ENCODE results near the gene KCNG2.

Gene KCNG2

DNA sequence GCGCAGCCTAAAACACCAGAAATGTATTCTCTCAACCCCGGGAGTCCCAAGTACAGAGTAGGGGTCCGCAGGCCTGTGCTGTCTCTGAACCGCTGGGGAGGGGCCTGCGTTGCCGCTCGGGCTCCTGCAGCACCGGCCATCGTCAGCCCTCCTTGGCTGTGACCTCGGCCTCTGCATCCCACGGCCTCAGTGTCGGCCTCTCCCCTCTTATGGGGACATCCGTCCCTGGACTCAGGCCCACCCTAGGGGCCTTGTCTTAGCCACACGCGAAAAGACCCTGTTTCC, 50.5 kb downstream of the KCNG2 start:
- Histone ChIP-seq H3K27me3 (ENCODE audit: insufficient read depth, low read depth) (no peaks in the 10 kb centered on the region), H4K20me1 (ENCODE audit: insufficient read depth) (no peaks in the 10 kb centered on the region), H3K4me2 (no peak overlapping the region), H2AFZ (ENCODE audit: low read depth) (no peak overlapping the region), H3K4me1 (ENCODE audit: low read depth, poor library complexity, severe bottlenecking) (no peaks in the 10 kb centered on the region), H3K27ac (no peak overlapping the region), H3K9ac (no peak overlapping the region), H3K79me2 (ENCODE audit: insufficient read depth, low read depth) (no peaks in the 10 kb centered on the region), H3K36me3 (ENCODE audit: insufficient read depth) (no peaks in the 10 kb centered on the region), H3K4me3 (IDR thresholded peaks at IDR 0.05; ENCODE audit: insufficient read depth, low read depth, low read length) (no peak overlapping the region)
- TF ChIP-seq, protein P1, sequence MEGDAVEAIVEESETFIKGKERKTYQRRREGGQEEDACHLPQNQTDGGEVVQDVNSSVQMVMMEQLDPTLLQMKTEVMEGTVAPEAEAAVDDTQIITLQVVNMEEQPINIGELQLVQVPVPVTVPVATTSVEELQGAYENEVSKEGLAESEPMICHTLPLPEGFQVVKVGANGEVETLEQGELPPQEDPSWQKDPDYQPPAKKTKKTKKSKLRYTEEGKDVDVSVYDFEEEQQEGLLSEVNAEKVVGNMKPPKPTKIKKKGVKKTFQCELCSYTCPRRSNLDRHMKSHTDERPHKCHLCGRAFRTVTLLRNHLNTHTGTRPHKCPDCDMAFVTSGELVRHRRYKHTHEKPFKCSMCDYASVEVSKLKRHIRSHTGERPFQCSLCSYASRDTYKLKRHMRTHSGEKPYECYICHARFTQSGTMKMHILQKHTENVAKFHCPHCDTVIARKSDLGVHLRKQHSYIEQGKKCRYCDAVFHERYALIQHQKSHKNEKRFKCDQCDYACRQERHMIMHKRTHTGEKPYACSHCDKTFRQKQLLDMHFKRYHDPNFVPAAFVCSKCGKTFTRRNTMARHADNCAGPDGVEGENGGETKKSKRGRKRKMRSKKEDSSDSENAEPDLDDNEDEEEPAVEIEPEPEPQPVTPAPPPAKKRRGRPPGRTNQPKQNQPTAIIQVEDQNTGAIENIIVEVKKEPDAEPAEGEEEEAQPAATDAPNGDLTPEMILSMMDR (conservative IDR thresholded peaks at IDR 0.05; ENCODE audit: low read depth, low read length): no peak

DNA sequence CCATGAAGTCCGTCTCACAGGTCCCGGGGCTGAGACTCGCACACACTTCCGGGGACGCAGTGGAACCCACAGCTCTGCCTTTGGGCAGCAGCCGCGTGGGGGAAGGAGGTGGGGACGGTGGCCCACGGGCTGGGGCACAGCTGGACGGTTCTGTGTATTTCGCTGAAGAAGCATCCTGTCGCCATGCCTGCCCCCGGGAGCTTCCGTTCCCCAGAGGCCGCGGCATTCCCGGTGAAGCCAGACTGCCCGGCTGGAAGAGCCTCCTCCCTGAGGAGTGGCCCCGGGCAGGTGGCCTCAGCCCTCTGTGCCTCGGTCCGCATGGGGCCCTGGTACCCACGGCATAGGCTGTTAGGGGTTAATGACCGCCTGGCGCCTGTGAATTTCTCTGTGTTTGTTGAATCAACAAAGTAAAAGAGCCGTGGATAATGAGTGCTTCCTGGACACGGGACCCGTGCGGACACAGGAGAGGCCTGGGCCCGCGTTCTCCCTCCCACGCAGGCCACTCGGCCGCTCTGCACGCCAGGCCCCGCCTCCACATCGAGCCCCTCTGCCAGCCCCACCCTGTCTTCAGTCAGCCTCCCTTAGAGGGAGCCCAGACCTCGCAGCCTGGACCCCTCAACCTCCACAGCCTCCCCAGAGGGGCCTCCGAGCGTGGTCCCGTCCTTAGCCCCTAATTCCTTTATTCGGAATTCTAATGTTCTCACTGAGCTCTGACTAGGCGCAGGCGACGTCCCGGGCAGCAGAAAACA, 51.0 kb downstream of the KCNG2 start:
- Histone ChIP-seq H3K27ac (no peak overlapping the region), H3K9ac (no peak overlapping the region), H3K79me2 (ENCODE audit: insufficient read depth, low read depth) (no peaks in the 10 kb centered on the region), H3K36me3 (ENCODE audit: insufficient read depth) (no peaks in the 10 kb centered on the region), H3K4me3 (IDR thresholded peaks at IDR 0.05; ENCODE audit: insufficient read depth, low read depth, low read length) (no peak overlapping the region), H4K20me1 (ENCODE audit: insufficient read depth) (no peaks in the 10 kb centered on the region), H3K4me1 (ENCODE audit: low read depth, poor library complexity, severe bottlenecking) (no peaks in the 10 kb centered on the region), H3K27me3 (ENCODE audit: insufficient read depth, low read depth) (no peaks in the 10 kb centered on the region), H2AFZ (ENCODE audit: low read depth) (no peak overlapping the region), H3K4me2 (no peak overlapping the region)
- TF ChIP-seq, protein P1 (conservative IDR thresholded peaks at IDR 0.05; ENCODE audit: low read depth, low read length): no peak

DNA sequence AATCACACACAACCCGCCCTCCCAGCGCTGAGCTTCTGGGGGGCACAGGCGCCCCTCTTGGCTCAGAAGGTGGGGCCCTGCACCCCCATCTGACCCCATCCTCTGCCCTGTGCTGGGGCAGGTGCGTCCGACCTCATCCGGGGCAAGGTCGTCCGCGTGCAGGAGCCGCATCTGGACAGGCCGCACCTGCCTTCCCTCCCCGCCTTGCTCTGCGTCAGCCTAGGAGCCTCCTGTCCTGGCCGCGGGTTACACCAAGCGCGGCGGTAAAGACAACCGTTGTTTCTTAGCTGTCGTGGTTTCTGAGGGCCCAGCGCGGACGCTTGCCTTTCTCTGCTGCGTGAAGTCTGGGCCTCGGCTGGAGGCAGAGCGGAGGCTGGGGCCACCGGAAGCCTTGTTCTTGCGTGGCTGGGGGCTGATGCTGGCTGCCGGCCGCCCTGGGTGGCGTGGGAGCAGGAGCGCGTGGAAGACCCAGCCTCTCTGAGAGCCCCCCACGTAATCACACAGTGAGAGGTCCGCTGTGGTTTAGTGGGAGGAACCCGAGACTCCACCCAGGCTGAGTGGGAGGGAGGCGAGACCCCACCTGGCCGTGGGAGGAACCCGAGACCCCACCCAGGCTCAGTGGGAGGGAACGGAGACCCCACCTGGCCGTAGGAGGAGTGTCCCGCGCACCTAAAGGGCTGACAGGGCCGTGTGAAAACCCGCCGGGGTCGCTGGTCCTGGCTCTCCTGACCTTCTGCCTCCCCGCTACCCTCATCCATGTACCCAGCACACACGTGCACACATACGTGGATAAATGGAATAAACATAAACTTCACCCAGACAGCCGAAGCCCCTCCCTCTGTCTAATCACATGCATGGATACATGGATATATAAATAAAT, 51.8 kb downstream of the KCNG2 start:
- H3K27me3 ChIP-seq (ENCODE audit: insufficient read depth, low read depth): no peaks in the 10 kb centered on the region

DNA sequence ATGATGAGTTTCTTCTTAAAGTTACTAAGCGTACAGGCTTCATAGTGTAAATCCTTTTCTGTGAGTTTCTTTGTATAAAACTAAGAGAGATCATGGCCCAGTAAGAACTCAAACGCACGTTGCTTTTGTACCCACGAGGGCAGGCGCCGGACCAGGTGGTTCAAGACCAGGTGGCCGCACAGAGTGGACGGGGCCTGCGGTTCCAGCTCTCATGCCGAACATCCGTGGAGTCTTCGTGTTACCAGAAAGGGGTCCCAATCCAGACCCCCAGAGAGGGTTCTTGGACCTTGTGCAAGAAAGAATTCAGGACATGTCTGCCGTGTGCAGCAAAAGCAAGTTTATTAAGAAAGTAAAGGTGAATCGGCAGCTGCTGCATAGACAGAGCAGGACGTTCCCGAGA, 53.0 kb downstream of the KCNG2 start:
- Histone ChIP-seq H3K4me2 (no peak overlapping the region), H3K79me2 (ENCODE audit: insufficient read depth, low read depth) (no peaks in the 10 kb centered on the region), H3K36me3 (ENCODE audit: insufficient read depth) (no peaks in the 10 kb centered on the region), H4K20me1 (ENCODE audit: insufficient read depth) (no peaks in the 10 kb centered on the region), H3K27me3 (ENCODE audit: insufficient read depth, low read depth) (no peaks in the 10 kb centered on the region), H2AFZ (ENCODE audit: low read depth) (no peak overlapping the region), H3K9ac (no peak overlapping the region), H3K4me3 (IDR thresholded peaks at IDR 0.05; ENCODE audit: insufficient read depth, low read depth, low read length) (no peak overlapping the region), H3K4me1 (ENCODE audit: low read depth, poor library complexity, severe bottlenecking) (no peaks in the 10 kb centered on the region), H3K27ac (no peak overlapping the region)
- TF ChIP-seq, protein P1 (conservative IDR thresholded peaks at IDR 0.05; ENCODE audit: low read depth, low read length): no peak

More for the DNA sequence above, 51.8 kb downstream of the KCNG2 start:
- Histone ChIP-seq H3K4me1 (ENCODE audit: low read depth, poor library complexity, severe bottlenecking) (no peaks in the 10 kb centered on the region), H2AFZ (ENCODE audit: low read depth) (no peak overlapping the region), H3K79me2 (ENCODE audit: insufficient read depth, low read depth) (no peaks in the 10 kb centered on the region), H4K20me1 (ENCODE audit: insufficient read depth) (no peaks in the 10 kb centered on the region), H3K4me3 (IDR thresholded peaks at IDR 0.05; ENCODE audit: insufficient read depth, low read depth, low read length) (no peak overlapping the region), H3K4me2 (no peak overlapping the region), H3K27ac (no peak overlapping the region), H3K36me3 (ENCODE audit: insufficient read depth) (no peaks in the 10 kb centered on the region), H3K9ac (no peak overlapping the region)
- TF ChIP-seq, protein P1 (conservative IDR thresholded peaks at IDR 0.05; ENCODE audit: low read depth, low read length): no peak

Data from KMS-11 (cell line).